ENCODE results near the gene MARK3. TPM values are rescaled to one million over a fixed set of nuclear protein-coding genes. Genes with fewer than 3 reads are reported as not detected.

Gene MARK3
- total RNA-seq, 2 donors from 2014 or later = 68.7 to 81.7 TPM

DNA sequence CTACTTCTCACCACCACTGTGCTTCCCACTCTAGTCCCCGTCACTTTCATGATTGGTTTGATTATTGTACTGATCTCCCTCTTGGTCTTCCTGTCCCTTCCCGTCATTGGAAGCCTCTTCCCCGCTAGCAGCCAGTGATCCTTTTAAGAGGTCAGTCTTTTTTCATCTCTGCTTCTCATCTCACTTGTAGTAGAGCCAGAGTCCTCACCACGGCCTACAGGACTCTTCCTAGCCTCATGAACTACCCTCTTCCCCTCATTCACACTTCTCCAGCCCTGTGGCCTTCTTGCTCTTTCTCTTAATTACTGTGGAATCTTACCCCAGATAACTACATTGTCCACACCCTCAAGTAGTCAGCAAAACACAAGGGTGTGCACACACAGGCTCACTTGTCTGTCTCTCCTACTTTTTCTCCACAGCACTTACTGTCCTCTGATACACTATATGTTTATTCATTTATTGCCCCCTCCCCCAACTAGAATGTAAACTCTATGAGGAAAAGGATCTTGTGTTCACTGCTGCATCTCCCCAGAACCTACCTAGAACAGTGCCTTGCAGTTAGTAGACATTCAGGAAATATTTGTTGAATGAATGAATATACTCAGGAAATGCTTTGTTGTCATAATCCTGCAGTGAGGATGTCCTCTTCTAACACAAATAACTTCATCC, 71.1 kb downstream of the MARK3 start:
- ATAC-seq (peak in 1 of 2 donors; percentile 14), DNase-seq (no peak)
- intact Hi-C loops (cut with DNase I) = loop anchor here in 1 of 2 donors (10.0 kb wide), 1 partner anchor 72 kb away; the partner anchor contains the start of gene MARK3

DNA sequence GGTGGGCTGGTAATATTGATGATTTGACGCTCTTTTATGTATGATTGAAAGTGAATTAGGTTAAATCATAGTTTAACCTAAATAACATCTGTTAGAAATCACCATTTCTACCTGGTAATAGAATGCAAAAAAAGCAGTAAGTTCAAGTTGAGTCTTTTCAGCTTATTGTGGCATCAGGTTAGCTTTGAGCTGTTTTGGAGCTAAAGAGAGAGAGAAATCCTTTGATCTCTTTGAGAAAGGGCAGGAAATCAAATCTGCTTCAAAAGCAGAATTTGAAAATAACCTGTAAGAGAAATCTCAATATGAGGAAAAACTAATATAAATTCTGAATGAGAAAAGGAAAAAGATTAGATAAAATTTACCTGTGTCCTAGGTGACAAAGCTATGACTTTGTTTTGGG, 75.2 kb downstream of the MARK3 start:
- intact Hi-C loops (cut with DNase I) = no loop called here
- ATAC-seq (no peak), DNase-seq (no peak)

DNA sequence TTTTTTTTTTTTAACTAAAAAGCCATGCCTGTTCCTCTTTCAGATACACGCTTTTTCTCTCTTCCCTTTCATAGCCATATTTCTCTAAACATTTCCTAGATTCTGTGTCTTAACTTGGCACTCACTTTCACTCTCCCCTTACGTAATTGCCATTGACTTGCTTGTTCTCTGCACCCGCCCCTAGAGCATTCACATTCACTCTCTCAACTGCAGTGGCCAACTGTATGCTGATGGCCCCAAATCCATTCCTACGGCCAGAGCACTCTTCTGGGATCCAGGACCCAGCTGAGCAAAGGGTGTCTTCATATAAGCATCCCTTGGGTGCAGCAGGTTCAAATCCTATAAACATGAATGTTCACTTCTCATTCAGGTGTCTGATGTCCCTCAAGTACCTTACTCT, 77.9 kb downstream of the MARK3 start:
- ATAC-seq (peak in 1 of 2 donors; percentile 41), DNase-seq (no peak)
- intact Hi-C loops (cut with DNase I) = no loop called here

DNA sequence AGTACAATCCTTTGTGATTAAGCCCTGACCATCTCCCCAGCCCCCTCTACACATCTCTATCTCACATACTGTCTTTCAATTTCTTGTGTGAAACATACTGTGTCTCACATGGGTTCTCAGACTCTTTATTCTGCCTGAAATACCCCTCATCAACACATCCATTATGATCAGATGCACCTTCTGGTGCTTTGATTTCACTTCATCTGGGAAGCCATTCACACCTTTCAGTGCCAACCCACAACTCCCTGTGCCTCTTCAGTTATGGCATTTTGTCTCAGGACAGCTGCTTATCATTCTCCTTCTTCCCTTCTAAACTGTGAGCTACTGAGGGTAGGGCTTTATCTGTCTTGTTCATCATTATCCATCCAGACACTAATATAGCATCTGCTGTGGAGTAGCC, 78.6 kb downstream of the MARK3 start:
- ATAC-seq (no peak), DNase-seq (no peak)
- intact Hi-C loops (cut with DNase I) = no loop called here

DNA sequence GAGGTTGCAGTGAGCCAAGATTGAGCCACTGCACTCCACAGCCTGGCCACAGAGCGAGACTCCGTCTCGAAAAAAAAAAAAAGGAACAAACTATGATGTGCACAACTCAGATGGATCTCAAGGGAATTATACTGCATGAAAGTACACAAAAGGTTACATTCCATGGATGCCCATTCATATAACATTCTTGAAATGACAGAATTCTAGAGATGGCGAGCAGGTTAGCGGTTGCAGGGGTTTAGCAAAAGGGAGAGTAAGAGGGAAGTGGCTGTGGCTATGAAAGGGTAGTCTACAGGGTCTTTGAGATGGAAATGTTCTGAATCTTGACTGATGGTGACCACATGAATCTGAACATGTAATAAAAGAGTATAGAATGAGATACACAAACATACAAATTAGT, 87.7 kb downstream of the MARK3 start:
- no peak for ATAC-seq
- DNase-seq = no peak
- intact Hi-C loops (cut with DNase I) = no loop called here

DNA sequence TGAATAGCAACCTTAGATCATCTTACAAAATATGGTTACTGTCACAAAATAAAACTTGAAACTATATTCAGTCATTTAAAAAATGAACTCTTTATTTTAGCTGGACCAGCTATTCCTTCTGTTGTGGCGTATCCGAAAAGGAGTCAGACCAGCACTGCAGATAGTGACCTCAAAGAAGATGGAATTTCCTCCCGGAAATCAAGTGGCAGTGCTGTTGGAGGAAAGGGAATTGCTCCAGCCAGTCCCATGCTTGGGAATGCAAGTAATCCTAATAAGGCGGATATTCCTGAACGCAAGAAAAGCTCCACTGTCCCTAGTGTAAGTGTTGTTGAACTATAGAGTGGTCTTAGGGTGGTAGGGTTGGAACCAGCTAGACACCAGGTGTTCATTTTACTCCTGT, 89.7 kb downstream of the MARK3 start:
- DNase-seq = no peak
- intact Hi-C loops (cut with DNase I) = no loop called here
- no peak for ATAC-seq

DNA sequence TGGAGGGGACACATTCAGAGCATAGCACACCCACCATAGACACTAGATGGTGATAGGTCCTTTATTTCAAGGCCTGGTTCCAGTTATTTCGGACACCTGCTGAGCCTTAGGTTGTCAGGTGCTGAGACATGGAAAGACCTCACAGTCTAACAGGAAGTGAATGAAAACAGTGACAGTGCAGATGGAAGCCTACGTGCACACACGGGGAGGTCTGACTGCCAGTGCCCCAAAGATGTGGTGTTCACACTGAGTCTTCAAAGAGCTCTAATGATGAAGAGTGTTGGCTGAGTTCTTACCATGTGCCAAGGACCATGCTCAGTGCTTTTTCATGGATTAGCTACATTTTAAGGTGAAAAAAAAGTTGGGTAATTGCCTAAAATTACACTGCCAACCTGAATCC, 90.8 kb downstream of the MARK3 start:
- ATAC-seq = no peak
- intact Hi-C loops (cut with DNase I) = no loop called here
- no peak for DNase-seq

DNA sequence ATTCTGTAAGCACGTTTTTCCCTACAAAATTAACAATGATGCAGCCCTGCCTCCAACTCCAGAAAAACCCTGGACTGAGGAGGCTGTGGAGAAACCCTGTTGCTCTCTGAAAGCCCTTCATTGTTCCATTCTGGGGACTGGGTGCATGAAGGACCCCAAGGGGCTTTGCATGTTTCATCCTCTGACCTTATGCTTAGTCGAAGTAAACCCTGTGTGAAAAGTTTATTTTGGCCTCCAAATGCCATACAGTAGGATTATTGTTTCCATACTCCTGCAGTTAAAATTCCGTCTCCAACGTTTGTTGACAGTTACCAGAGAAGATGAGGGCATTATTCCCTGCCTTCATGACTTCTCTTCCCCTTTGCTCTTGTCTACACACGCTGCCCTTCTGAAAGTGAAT, 91.4 kb downstream of the MARK3 start:
- intact Hi-C loops (cut with DNase I) = no loop called here
- no peak for ATAC-seq
- DNase-seq = no peak

DNA sequence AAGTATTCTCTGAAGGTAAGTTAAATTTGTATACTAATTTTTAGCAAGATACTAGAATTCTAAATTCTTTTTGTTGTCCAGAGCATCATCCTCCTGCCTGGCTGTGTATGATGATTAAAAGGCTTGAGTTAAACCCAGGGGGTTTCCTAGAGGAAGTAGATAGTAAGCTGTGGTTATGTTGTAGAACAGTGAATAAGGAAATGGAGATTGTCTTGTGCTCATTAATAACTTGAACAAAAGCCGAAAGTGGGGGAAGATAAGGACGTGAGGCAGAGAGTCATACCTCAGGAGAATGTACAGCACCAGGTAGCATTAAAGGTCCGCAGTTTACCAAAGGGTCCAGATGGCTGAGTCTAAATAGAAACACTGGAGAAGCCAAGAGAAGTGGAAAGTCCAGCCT, 95.4 kb downstream of the MARK3 start:
- DNase-seq (no peak), ATAC-seq (no peak)
- intact Hi-C loops (cut with DNase I) = no loop called here

DNA sequence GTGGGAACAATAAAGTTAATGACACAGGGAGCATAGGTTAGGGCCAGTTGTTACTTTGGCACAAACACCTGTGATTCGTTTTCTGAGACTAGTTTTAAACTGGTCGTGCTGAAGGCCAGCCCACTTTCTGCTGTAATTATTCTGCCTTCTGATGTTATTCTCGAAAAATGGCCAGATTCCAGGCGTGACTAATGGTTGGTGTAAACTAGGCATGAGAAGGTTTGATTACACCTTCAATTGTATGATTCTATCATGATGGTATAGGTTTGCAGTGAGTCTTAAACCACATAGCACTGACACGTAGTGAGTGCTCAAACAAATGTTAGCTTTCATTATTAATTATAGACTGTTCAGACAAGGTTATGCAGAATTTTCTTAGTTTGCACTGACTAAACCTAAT, 98.4 kb downstream of the MARK3 start:
- intact Hi-C loops (cut with DNase I) = no loop called here
- peak in 1 of 2 donors; percentile 62 for ATAC-seq

DNA sequence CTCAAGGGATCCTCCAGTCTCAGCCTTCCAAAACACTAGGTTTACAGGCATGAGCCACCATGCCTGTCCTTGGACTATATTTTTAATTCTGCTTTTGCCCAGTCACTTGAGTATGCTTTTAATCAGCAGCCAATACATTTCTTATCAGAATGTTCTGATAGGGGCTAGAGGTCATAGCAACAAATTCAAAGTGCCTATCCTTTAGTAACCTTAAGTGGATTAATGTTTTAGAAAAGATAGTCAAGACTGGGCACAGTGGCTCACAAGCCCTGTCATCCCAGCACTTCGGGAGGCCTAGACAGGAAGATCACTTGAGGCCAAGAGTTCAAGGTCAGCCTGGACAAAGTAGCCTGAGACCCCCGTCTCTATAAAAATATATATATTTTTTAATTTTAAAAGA, 100.3 kb downstream of the MARK3 start:
- DNase-seq = no peak
- intact Hi-C loops (cut with DNase I) = no loop called here
- ATAC-seq = no peak

More for the DNA sequence above, 98.4 kb downstream of the MARK3 start:
- DNase-seq = no peak

DNA sequence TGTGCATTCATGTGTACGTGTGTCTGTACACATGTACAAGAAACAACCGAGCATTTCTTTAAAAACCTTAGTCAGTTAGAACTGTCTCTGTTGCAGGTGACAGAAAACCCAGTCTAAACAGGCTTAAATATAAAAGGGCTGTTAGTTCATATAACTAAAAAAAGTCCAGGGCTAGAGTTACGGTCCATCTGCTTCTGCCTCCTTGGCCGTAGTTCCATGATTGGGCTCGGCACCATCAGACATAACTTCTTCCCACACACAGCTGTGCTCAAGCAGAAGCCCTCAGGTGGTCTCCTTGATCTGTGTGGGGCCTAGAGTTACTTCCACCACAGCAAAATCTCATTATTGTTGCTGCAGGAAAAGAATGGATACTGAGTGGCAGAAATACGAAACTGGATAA, 102.9 kb downstream of the MARK3 start:
- ATAC-seq = no peak
- intact Hi-C loops (cut with DNase I) = no loop called here
- no peak for DNase-seq

DNA sequence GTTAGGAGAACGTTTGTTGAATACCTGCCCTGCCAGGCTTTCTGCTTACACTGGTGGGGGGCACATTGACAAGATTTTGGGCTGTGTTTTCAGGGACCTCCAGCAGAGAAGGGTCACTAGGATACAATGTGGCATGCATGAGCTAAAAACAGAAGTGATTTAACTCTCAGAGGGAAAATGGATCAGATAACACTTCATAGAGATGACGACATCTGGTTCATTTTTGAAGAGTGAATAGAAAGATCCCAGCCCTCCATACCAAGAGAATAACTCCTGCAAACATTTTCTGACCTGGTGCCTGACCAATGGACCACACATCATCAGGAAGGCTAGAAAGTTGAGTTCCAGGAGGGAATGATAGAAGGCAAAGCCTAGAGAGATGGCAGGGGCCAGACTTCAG, 103.7 kb downstream of the MARK3 start:
- DNase-seq (no peak), ATAC-seq (no peak)
- intact Hi-C loops (cut with DNase I) = no loop called here

DNA sequence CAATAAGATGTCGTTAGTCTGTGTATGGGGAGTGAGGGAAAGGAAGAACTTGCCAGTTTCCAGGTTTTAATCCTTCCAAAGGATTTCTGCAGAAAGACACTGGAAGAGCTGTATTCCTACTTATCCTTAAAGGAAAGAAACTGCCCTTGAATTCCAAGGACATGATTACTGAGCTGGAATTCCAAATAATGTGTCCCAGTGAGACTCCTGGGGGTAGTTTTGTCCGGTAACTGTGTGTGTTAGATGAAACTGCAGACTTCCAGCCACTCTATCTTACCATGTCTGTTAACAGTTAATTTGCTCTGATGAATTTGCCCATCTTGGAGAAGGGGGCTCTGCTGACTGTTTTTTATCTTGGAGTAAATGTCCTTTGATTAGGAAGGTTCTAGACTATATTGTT, 104.4 kb downstream of the MARK3 start:
- no peak for ATAC-seq
- intact Hi-C loops (cut with DNase I) = no loop called here
- DNase-seq = no peak

DNA sequence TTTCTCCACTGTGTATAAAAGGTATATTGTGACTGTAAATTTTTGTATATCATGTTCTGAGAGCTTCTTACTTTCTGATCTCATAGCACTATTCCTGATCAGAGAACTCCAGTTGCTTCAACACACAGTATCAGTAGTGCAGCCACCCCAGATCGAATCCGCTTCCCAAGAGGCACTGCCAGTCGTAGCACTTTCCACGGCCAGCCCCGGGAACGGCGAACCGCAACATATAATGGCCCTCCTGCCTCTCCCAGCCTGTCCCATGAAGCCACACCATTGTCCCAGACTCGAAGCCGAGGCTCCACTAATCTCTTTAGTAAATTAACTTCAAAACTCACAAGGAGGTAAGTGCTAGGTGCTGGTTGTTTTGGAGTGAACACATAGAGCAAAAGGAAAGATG, 106.5 kb downstream of the MARK3 start:
- DNase-seq = no peak
- no peak for ATAC-seq
- intact Hi-C loops (cut with DNase I) = no loop called here

DNA sequence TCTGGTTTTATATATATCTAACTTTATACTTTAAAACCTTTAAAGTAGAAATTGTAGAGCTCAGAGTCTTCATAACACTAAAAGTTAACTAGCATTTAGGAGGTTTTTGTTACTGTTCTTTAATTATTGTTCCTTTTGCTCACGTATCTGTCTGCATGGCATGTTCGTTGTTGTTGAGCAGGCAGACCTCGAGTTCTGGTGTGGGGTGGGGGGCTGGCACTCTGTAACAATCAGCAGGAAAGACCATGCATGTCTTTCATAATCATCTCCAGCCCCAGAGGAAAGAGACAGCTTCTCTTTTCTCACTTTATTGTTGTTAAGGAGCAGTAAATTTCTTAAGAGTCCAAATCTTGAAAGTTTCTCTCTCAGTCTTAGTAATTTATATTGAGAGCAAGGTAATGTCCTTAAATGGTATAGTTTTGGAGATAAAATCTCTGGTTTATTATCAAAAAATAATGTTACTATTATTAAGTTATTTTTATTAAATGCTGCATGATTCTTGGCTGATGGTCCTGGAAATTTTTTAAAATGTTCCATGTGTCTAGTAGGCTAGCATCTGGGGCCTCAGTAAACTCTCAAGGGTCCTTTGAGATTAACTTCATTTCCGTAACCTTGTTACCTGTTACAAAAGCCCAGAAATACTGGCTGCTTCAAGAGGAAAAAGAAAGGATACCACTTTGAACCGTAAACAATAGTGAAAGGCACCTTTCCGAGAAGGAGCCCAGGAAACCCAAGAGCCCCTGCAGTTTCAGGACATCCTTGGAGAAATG, 107.1 kb downstream of the MARK3 start:
- ATAC-seq (no peak), DNase-seq (no peak)
- intact Hi-C loops (cut with DNase I) = no loop called here

DNA sequence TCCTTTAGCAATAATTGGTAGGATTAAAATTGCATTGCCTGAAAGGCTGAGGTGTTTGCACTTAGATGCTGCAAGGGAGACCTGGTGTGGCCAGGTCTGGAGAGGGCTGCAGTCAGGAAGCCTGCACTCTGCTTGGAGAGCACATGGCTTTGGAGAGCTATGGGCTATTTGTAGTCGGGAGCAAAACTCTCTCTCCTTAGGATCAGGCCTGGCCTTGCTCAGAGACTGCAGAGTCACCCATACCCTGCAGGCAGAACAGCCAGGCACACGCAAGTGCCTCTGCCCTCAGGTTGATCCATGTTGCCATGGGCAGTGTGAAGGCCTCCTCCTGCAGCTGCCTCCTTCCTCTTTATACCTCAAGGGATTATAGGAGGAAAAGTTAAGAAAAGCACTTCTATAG, 110.6 kb downstream of the MARK3 start:
- ATAC-seq (peak in 1 of 2 donors; percentile 31), DNase-seq (no peak)
- intact Hi-C loops (cut with DNase I) = no loop called here

DNA sequence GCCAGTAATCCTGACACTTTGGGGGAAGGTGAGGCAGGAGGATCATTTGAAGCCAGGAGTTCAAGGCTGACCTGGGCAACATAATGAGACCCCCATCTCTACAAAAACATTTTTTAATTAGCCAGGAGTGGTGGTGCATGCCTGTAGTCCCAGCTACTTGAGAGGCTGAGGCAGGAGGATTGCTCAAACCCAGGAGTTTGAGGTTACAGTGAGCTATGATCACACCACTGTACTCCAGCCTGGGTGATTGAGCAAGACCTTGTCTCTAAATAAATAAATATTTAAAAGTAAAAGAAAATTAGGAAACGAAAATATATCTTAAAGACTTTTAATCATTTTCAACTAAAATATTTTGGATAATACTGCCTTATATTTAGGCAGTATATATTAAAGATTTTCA, 111.6 kb downstream of the MARK3 start:
- intact Hi-C loops (cut with DNase I) = no loop called here
- ATAC-seq (no peak), DNase-seq (no peak)

DNA sequence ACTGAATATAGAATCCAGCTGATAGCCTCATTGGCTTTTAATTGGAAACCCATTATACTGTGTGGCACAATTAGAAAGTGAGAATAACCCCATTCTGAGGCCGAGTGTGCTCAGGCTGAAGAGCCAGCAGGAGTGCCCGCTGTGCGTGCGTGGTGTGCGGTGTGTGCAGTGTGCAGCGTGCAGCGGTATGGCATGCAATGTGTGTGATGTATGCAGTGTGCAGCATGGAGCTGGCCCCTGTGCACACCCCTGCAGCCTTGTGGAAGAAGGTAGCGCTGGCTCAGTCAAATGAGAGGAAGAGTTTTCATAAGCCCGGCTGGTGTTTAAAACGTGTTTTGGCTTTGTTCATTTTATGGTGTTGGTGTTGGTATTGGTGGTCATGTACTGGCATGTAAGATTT, 114.5 kb downstream of the MARK3 start:
- intact Hi-C loops (cut with DNase I) = loop anchor here in 1 of 2 donors (5.0 kb wide), 1 partner anchor 48 kb away; no protein-coding TSS in a partner anchor
- DNase-seq (no peak), ATAC-seq (peak in 1 of 2 donors; percentile 30)

DNA sequence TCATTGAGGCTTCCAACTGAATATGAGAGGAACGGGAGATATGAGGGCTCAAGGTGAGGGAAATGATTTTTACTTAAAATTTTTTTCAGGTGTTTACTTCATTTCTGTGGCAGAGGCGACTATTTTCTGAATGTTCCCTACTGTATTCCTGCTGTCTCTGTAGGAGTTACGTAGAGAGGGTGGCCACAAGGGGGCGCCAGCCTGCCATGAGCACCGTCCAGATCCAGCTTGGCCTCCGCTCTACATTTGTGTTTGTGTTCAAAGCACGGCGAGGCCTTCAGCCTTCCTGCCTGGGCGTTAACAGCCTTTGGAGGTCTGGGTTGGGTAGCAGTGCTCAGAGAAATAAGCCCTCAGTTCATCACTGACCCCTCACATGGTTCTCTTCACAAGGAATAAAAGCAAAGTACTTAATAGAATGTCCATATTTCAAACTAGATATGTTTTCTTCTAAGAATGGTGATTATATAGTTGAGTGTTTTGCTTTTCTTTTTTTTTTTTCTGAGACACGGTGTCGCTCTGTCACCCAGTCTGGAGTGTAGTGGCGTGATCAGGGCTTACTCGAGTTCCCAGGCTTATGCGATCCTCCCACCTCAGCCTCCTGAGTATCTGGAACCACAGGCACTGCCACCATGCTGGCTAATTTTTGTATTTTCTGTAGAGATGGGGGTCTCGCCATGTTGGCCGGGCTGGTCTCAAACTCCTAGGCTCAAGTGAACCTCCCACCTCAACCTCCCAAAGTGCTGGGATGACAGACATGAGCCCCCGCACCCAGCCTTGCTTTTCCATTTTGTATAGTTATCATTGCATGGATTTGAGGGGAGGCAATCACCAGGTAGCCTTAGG, 115.2 kb downstream of the MARK3 start:
- peak; percentile 94 for DNase-seq
- peak; percentile 91 to 92 for ATAC-seq
- intact Hi-C loops (cut with DNase I) = loop anchor here in 1 of 2 donors (5.0 kb wide), 1 partner anchor 47 kb away; no protein-coding TSS in a partner anchor
